Measurements from ENCODE around the gene FAM163B.
"Not testable (repeated sequence)": the region's sequence is repeated elsewhere in the genome, so short reads cannot be mapped to it uniquely, and the experiment has no call there.

The FAM163B gene

DNA sequence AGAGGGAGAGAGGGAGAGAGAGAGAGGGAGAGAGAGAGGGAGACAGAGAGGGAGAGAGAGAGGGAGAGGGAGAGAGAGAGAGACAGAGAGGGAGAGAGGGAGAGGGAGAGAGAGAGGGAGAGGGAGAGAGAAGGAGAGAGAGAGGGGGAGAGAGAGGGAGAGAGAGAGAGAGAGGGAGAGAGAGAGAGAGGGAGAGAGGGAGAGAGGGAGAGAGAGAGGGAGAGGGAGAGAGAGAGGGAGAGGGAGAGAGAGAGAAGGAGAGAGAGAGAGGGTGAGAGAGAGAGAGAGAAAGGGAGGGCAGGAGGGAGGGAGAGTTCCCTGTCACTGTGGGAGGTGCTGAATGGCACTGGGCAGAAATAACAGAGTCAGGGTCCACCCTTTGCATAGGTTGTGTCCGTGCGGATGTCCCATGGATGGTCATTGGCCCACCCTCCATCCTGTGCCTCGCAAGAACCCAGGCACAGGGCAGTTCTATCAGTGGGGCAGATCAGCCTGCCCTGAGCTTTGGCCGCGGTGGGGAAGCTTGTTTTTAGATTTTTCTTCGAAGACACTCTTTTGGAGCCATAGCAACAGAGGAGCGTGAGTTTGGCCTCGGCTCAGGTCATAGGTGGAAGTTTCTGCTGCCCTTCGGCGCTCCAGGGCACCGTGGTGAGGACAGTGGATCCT lies 44.6 kb downstream of the FAM163B start:
- TF ChIP-seq, protein P1, sequence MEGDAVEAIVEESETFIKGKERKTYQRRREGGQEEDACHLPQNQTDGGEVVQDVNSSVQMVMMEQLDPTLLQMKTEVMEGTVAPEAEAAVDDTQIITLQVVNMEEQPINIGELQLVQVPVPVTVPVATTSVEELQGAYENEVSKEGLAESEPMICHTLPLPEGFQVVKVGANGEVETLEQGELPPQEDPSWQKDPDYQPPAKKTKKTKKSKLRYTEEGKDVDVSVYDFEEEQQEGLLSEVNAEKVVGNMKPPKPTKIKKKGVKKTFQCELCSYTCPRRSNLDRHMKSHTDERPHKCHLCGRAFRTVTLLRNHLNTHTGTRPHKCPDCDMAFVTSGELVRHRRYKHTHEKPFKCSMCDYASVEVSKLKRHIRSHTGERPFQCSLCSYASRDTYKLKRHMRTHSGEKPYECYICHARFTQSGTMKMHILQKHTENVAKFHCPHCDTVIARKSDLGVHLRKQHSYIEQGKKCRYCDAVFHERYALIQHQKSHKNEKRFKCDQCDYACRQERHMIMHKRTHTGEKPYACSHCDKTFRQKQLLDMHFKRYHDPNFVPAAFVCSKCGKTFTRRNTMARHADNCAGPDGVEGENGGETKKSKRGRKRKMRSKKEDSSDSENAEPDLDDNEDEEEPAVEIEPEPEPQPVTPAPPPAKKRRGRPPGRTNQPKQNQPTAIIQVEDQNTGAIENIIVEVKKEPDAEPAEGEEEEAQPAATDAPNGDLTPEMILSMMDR (IDR thresholded peaks at IDR 0.05; ENCODE audit: low read depth, low read length), result no peak
- no peak for DNase-seq (ENCODE audit: extremely low read depth, low read depth)

DNA sequence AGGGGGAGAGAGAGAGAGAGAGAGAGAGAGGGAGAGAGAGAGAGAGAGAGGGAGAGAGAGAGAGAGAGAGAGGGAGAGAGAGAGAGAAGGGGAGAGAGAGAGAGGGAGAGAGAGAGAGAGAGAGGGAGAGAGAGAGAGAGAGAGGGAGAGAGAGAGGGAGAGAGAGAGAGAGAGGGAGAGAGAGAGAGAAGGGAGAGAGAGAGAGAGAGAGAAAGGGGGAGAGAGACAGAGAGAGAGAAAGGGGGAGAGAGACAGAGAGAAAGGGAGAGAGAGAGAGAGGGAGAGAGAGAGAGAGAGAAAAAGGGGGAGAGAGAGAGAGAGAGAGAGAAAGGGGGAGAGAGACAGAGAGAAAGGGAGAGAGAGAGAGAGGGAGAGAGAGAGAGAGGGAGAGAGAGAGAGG lies 45.4 kb downstream of the FAM163B start:
- not testable (repeated sequence) for DNase-seq (ENCODE audit: extremely low read depth, low read depth)

GRCh38 chr9:133563291-133563796 lies 45.8 kb downstream of the FAM163B start:
- DNase-seq (ENCODE audit: extremely low read depth, low read depth), result no peak
- TF ChIP-seq, protein P1 (IDR thresholded peaks at IDR 0.05; ENCODE audit: low read depth, low read length), result no peak

- TF ChIP-seq, protein P1 (IDR thresholded peaks at IDR 0.05; ENCODE audit: low read depth, low read length), result no peak
- DNase-seq (ENCODE audit: extremely low read depth, low read depth), result no peak
Measured at GRCh38 chr9:133562611-133563290, 46.4 kb downstream of the FAM163B start.

DNA sequence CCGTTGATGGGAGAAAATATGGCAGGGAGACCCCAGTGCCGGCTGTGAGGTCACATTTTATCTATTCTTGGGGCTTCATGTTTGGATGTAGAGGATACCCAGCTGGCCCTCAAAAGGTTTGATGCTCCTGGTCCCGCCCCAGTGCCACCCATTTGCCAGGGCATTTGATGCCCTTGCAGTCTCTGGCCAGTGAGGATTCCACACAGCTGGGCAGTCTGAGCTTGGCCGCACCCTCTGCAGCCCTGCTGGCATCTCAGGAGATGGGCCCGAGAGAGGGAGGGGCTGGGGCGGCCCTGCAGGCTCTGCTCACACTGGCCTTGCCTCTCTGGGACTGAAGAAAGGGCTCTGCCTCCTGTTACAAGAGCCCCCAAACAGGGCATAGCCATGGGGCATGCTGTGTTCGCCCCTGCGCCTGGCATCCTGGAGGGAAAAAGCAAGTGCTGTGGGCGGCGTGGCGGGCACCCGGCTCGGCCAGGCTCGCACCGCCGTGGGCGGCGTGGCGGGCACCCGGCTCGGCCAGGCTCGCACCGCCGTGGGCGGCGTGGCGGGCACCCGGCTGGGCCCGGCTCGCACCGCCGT lies 47.1 kb downstream of the FAM163B start:
- TF ChIP-seq, protein P1 (IDR thresholded peaks at IDR 0.05; ENCODE audit: low read depth, low read length), result no peak
- DNase-seq (ENCODE audit: extremely low read depth, low read depth), result no peak

DNA sequence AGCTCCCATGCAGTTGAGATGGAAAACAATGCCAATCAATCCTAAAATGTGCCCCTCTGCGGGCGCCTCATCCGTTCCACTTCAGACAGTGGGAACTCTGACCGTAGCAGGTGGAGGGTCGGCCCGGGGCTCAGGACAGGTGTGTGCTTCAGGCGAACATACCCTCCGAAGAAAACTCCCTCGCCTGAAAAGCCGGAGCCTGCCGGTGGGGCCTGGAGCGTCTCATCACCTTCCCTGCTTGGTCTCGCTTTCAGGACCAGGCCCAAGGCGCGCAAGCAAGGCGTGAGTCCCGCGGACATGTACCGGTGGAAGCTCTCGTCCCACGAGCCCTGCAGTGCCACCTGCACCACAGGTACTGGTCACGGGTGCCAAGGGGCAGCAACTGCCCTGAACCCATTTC lies 48.2 kb downstream of the FAM163B start:
- TF ChIP-seq, protein P1 (IDR thresholded peaks at IDR 0.05; ENCODE audit: low read depth, low read length), result no peak
- DNase-seq (ENCODE audit: extremely low read depth, low read depth), result no peak

DNA sequence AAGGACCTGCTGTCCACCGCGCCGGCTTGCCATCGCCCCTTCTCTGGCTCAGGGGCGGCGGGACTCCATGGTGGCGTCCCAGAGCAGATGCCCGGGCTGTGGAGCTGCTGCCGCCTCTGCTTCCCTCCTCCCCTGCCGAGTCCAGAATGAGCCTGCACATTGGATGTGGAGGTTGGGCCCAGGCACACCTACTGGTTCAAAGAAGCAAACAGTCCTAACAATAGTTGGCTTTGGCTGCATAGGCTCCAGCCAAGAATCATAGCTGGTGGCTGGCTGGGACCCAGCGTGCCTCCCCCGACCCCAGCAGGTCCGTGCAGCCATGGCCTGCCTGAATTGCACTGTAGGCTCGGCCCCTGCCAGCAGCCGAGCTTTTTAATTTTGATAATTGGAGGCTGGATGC lies 48.9 kb downstream of the FAM163B start:
- no peak for DNase-seq (ENCODE audit: extremely low read depth, low read depth)
- TF ChIP-seq, protein P1 (IDR thresholded peaks at IDR 0.05; ENCODE audit: low read depth, low read length), result no peak
